HUES6 (cell line): ENCODE results near the gene IL1R1.
"Not testable (repeated sequence)": the region's sequence is repeated elsewhere in the genome, so short reads cannot be mapped to it uniquely, and the experiment has no call there.

ENCODE experiments used
- H3K27ac ChIP-seq: 2 replicates; pipeline ENCODE4 v1.7.0; 2013; ENCODE audit warnings: low read depth, mild to moderate bottlenecking, low read length, inconsistent platforms
- H3K27me3 ChIP-seq: 2 replicates; pipeline ENCODE4 v1.6.1; 2013; ENCODE audit warnings: low read length; ENCODE audit not compliant: control insufficient read depth, insufficient read depth
- H3K36me3 ChIP-seq: 2 replicates; pipeline ENCODE4 v1.6.1; 2013; ENCODE audit warnings: low read length; ENCODE audit not compliant: control insufficient read depth, insufficient read depth
- H3K4me1 ChIP-seq: 2 replicates; pipeline ENCODE4 v1.6.1; 2013; ENCODE audit warnings: low read length; ENCODE audit not compliant: control insufficient read depth, insufficient read depth
- H3K4me3 ChIP-seq: 2 replicates; pipeline ENCODE4 v1.5.1; 2013; ENCODE audit warnings: low read depth, low read length
- H3K9ac ChIP-seq: one replicate; pipeline ENCODE4 v1.6.1; 2013; ENCODE audit warnings: mild to moderate bottlenecking, low read length
- H3K9me3 ChIP-seq: 2 replicates; pipeline ENCODE4 v1.6.1; 2013; ENCODE audit warnings: low read depth, low read length; ENCODE audit not compliant: control insufficient read depth, insufficient read depth

IL1R1 gene

GRCh38 chr2:102124421-102124820 lies 18.1 kb upstream of the IL1R1 start:
- not testable (repeated sequence) for H3K9me3 ChIP-seq, H3K4me3 ChIP-seq, H3K27ac ChIP-seq, H3K36me3 ChIP-seq, H3K9ac ChIP-seq, H3K27me3 ChIP-seq, H3K4me1 ChIP-seq

DNA sequence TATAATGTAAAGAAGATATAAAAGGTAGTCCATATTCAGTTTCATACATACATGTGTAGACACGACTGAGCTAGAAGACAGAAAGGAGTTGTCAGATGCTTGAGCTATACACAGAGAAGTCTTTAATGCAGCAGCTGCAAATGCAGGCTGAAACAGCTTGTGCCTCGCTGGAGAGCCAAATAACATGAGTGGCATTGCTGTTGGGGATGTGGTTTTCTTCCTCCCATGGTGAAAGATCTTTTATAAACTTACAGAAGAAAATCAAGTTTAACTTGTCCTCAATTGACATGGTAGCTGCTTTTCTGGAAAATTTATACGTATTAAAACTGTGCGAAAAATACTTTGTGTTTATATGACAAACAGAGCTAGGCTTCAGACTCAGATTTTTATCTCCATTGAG lies 16.4 kb upstream of the IL1R1 start:
- Histone ChIP-seq H3K4me1 (no peaks in the 10 kb centered on the region), H3K9me3 (no peaks in the 10 kb centered on the region), H3K27ac (no peak overlapping the region), H3K36me3 (no peaks in the 10 kb centered on the region), H3K4me3 (no peak overlapping the region), H3K27me3 (no peaks in the 10 kb centered on the region), H3K9ac (no peak overlapping the region)

GRCh38 chr2:102126660-102127059 lies 15.9 kb upstream of the IL1R1 start:
- no peaks in the 10 kb centered on the region for H3K36me3 ChIP-seq
- H3K9ac ChIP-seq: no peak overlapping the region
- H3K4me1 ChIP-seq: no peaks in the 10 kb centered on the region
- no peaks in the 10 kb centered on the region for H3K9me3 ChIP-seq
- H3K27me3 ChIP-seq: no peaks in the 10 kb centered on the region
- no peak overlapping the region for H3K27ac ChIP-seq
- H3K4me3 ChIP-seq: no peak overlapping the region

- H3K9ac ChIP-seq: no peak overlapping the region
- no peaks in the 10 kb centered on the region for H3K4me1 ChIP-seq
- no peaks in the 10 kb centered on the region for H3K27me3 ChIP-seq
- H3K27ac ChIP-seq: no peak overlapping the region
- H3K4me3 ChIP-seq: no peak overlapping the region
- H3K36me3 ChIP-seq: no peaks in the 10 kb centered on the region
- H3K9me3 ChIP-seq: no peaks in the 10 kb centered on the region
These were observed 13.5 kb upstream of the IL1R1 start for GRCh38 chr2:102129082-102129481.

- Histone ChIP-seq H3K27ac (no peak overlapping the region), H3K27me3 (no peaks in the 10 kb centered on the region), H3K9ac (no peak overlapping the region), H3K4me3 (no peak overlapping the region), H3K4me1 (no peaks in the 10 kb centered on the region), H3K36me3 (no peaks in the 10 kb centered on the region), H3K9me3 (no peaks in the 10 kb centered on the region)
These were observed 12.4 kb upstream of the IL1R1 start for GRCh38 chr2:102129951-102130646.

- H3K36me3 ChIP-seq: no peaks in the 10 kb centered on the region
- no peaks in the 10 kb centered on the region for H3K9me3 ChIP-seq
- no peaks in the 10 kb centered on the region for H3K4me1 ChIP-seq
- H3K27me3 ChIP-seq: no peaks in the 10 kb centered on the region
- no peak overlapping the region for H3K4me3 ChIP-seq
- no peak overlapping the region for H3K9ac ChIP-seq
- no peak overlapping the region for H3K27ac ChIP-seq
These were observed 11.9 kb upstream of the IL1R1 start for GRCh38 chr2:102130647-102130991.

- no peaks in the 10 kb centered on the region for H3K4me1 ChIP-seq
These were observed 11.0 kb upstream of the IL1R1 start for GRCh38 chr2:102131564-102131963.

GRCh38 chr2:102137138-102137537 lies 5.4 kb upstream of the IL1R1 start:
- Histone ChIP-seq H3K4me3 (no peak overlapping the region), H3K9ac (no peak overlapping the region), H3K4me1 (no peaks in the 10 kb centered on the region), H3K36me3 (no peaks in the 10 kb centered on the region), H3K27ac (no peak overlapping the region), H3K9me3 (no peaks in the 10 kb centered on the region), H3K27me3 (peaks cover 22% of the 10 kb centered on the region)

More at GRCh38 chr2:102131564-102131963, 11.0 kb upstream of the IL1R1 start:
- H3K27me3 ChIP-seq: no peaks in the 10 kb centered on the region
- no peaks in the 10 kb centered on the region for H3K36me3 ChIP-seq
- no peak overlapping the region for H3K9ac ChIP-seq
- no peaks in the 10 kb centered on the region for H3K9me3 ChIP-seq
- H3K27ac ChIP-seq: no peak overlapping the region
- no peak overlapping the region for H3K4me3 ChIP-seq

GRCh38 chr2:102138331-102138730 lies 4.2 kb upstream of the IL1R1 start:
- no peak overlapping the region for H3K4me3 ChIP-seq
- peaks cover 29% of the 10 kb centered on the region for H3K27me3 ChIP-seq
- H3K9ac ChIP-seq: no peak overlapping the region
- no peaks in the 10 kb centered on the region for H3K4me1 ChIP-seq
- H3K27ac ChIP-seq: no peak overlapping the region
- H3K9me3 ChIP-seq: no peaks in the 10 kb centered on the region
- H3K36me3 ChIP-seq: no peaks in the 10 kb centered on the region

DNA sequence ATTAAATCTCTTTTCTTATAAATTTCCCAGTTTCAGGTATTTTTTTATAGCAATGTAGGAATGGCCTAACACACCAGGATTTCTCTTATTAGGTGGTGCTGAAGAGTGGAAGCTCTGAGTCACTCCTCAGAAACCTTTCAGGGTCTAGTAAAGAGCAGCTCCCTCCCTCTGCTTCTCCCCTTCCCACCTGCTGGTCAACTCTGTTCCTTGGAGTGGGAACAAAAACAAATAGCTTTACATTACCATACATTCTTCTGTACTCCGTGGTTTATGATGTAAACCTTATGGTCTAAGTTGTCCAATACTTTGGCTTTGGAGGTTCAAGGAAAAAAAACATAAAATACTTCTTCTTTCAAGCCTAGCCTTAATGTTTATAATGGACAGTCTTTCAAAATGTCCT lies 2.7 kb upstream of the IL1R1 start:
- Histone ChIP-seq H3K36me3 (no peaks in the 10 kb centered on the region), H3K9me3 (peaks cover 4% of the 10 kb centered on the region; the same call in 1 of the 2 replicates)

DNA sequence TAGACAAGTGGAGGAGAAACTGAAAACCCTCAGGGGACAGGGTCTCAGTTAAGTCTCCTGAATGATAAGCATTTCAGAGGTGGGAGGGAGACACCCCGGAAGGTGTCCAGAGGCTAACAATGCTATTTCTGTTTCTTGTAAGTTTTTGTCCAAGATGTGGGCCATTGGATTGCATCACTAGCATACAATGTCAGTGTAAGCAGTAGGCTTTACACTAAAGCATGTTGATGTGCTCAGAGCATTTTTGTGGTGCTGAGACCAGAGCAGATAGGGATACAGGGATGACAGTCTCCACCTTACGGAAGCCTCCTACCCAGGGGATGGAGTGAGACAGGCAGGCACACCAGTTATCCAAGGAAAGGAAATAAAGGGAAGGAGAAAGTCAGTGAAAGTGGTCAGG lies 2.2 kb upstream of the IL1R1 start:
- Histone ChIP-seq H3K9me3 (peaks cover 8% of the 10 kb centered on the region), H3K4me3 (no peak overlapping the region), H3K9ac (no peak overlapping the region), H3K27ac (no peak overlapping the region), H3K27me3 (peaks cover 35% of the 10 kb centered on the region), H3K4me1 (no peaks in the 10 kb centered on the region), H3K36me3 (no peaks in the 10 kb centered on the region)

More for the DNA sequence above, 2.7 kb upstream of the IL1R1 start:
- no peaks in the 10 kb centered on the region for H3K4me1 ChIP-seq
- no peak overlapping the region for H3K4me3 ChIP-seq
- H3K27ac ChIP-seq: no peak overlapping the region
- no peak overlapping the region for H3K9ac ChIP-seq
- H3K27me3 ChIP-seq: peaks cover 35% of the 10 kb centered on the region
